Measurements from ENCODE around the gene FBXW8. TPM values are rescaled to one million over a fixed set of nuclear protein-coding genes. Genes with fewer than 3 reads are reported as not detected.

Gene FBXW8
- total RNA-seq, 1 experiment from 2014 or later: 15.3 TPM

GRCh38 chr12:116879509-116880212 lies 31.1 kb upstream of the FBXW8 start:
- H3K18ac ChIP-seq (ENCODE audit: insufficient read length, low read depth, low read length): no peak overlapping the region
- no peaks in the 10 kb centered on the region for H3K9me3 ChIP-seq (ENCODE audit: control insufficient read depth, low read depth, low read length)
- peaks cover 96% of the 10 kb centered on the region for H3K27me3 Mint-ChIP-seq (ENCODE audit: low read depth)
- H2BK12ac ChIP-seq (ENCODE audit: insufficient read length, low read depth, low read length): no peak overlapping the region
- no peak overlapping the region for H2AFZ ChIP-seq (ENCODE audit: low read length)
- H3K4me2 ChIP-seq (ENCODE audit: insufficient read depth, insufficient read length, low read length): peak overlapping the region; percentile 59
- no peak overlapping the region for H4K91ac ChIP-seq (ENCODE audit: insufficient read length, low read depth, low read length)
- no peak overlapping the region for H3T11ph ChIP-seq (ENCODE audit: low read length)
- H3K23me2 ChIP-seq (ENCODE audit: insufficient read length, low read depth, low read length, poor library complexity, severe bottlenecking): peaks cover 22% of the 10 kb centered on the region
- H4K8ac ChIP-seq (replicated peaks; ENCODE audit: insufficient read length, low read depth, low read length): no peak overlapping the region
- H2BK5ac ChIP-seq (ENCODE audit: insufficient read length, low read length): no peak overlapping the region
- no peak overlapping the region for H3K56ac ChIP-seq (ENCODE audit: insufficient read length, low read depth, low read length)
- H3K4me1 ChIP-seq (ENCODE audit: insufficient read depth, low read length): no peaks in the 10 kb centered on the region
- H3K36me3 Mint-ChIP-seq (ENCODE audit: insufficient read depth in 1 of 3, low read depth in 3 of 3): peaks cover 2% of the 10 kb centered on the region in 3 experiments; a peak in 3 of 7 replicates
- no peak overlapping the region for H2BK20ac ChIP-seq (ENCODE audit: low read depth, low read length, poor library complexity, severe bottlenecking)
- no peak overlapping the region for H3K9ac ChIP-seq (ENCODE audit: extremely low read depth, insufficient read length, low read length)
- peak overlapping the region; percentile 73 to 90 for H3K4me3 Mint-ChIP-seq
- H3K79me1 ChIP-seq (ENCODE audit: insufficient read depth, low read depth, low read length, poor library complexity, severe bottlenecking): no peaks in the 10 kb centered on the region
- no peak for TF ChIP-seq CTCF (conservative IDR thresholded peaks at IDR 0.05)
- H3K27ac Mint-ChIP-seq: no peak overlapping the region
- H3K23ac ChIP-seq (ENCODE audit: insufficient read length, low read depth, low read length): no peak overlapping the region
- H3K9me3 Mint-ChIP-seq: peaks cover 2% of the 10 kb centered on the region in 2 experiments; a peak in 3 of 5 replicates
- H3K79me2 ChIP-seq (ENCODE audit: insufficient read depth, low read length): no peaks in the 10 kb centered on the region
- no CpG with 5 or more reads among the region's 52 CpGs for WGBS (ENCODE audit: extremely low coverage, insufficient read length, low lambda C conversion rate)
- peaks cover 46 to 54% of the 10 kb centered on the region in 2 experiments for H3K4me1 Mint-ChIP-seq
- peaks cover 47% of the 10 kb centered on the region for H3K27me3 ChIP-seq (ENCODE audit: insufficient read depth, low read length)
- H4K20me1 ChIP-seq (ENCODE audit: control insufficient read depth, insufficient read depth, insufficient read length): no peaks in the 10 kb centered on the region
- no peak overlapping the region for H3K14ac ChIP-seq (ENCODE audit: insufficient read depth, low read length)
- H3K4ac ChIP-seq (ENCODE audit: low read depth, low read length): no peak overlapping the region
- no peak overlapping the region for H2BK15ac ChIP-seq (ENCODE audit: low read depth, low read length)
- no peak overlapping the region for H2BK120ac ChIP-seq (ENCODE audit: low read depth, low read length, poor library complexity, severe bottlenecking)
- H2AK5ac ChIP-seq (ENCODE audit: insufficient read length, low read length): no peak overlapping the region
- no peak overlapping the region for H3K27ac ChIP-seq (ENCODE audit: insufficient read length, low read depth, low read length)
- DNase-seq: peak; percentile 39
- H4K5ac ChIP-seq (ENCODE audit: insufficient read length, low read depth, low read length): no peak overlapping the region
